GM23338 (cell line): ENCODE measurements around the gene IRF2.

Experiments
- CREB1 ChIP-seq: fragments of 250-450 bp; sonication (Bioruptor Pico); IDR thresholded peaks from 2 replicates; pipeline ENCODE4 v1.5.0; 2020; ENCODE audit warnings: low read depth, mild to moderate bottlenecking, moderate library complexity
- EZH2phosphoT487 ChIP-seq: fragments of 200-600 bp; sonication (generic); IDR thresholded peaks from one replicate; pipeline ENCODE4 v1.8.1; 2018; ENCODE audit warnings: antibody characterized with exemption; ENCODE audit not compliant: unreplicated experiment
- POLR2AphosphoS5 ChIP-seq: IDR thresholded peaks from 2 replicates; pipeline ENCODE4 v1.6.1; 2016; ENCODE audit warnings: antibody characterized with exemption, low read depth
- TF ChIP-seq, protein P1 (sequence below), 2 experiments: fragments of 200-600 bp in 1 of 2; sonication (generic) in 1 of 2; conservative IDR thresholded peaks; 2 replicates each; pipeline versions ENCODE4 v1.5.1 to v1.6.1; 2016 to 2017; ENCODE audit warnings: antibody characterized with exemption in 2 of 2, low read depth in 2 of 2, mild to moderate bottlenecking in 2 of 2, moderate library complexity in 1 of 2

DNA sequence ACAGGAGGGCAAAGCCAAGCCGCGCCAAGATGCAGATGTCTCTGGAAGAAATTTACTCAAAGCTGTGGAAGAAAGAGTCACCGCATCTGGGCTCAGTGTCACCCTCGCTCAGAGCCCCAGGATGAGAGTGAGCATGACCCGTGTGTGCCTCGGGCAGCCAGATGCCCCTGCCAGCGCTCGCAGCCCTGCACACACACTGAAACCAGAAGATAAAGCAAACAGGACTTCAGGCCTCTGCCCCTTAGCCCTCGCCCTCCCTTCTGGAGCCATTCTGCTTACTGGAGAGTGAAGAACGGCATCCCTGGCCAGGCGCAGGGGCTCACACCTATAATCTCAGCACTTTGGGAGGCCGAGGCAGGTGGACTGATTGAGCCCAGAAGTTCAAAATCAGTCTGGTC, 103.0 kb downstream of the IRF2 start:
- TF ChIP-seq, protein P1, sequence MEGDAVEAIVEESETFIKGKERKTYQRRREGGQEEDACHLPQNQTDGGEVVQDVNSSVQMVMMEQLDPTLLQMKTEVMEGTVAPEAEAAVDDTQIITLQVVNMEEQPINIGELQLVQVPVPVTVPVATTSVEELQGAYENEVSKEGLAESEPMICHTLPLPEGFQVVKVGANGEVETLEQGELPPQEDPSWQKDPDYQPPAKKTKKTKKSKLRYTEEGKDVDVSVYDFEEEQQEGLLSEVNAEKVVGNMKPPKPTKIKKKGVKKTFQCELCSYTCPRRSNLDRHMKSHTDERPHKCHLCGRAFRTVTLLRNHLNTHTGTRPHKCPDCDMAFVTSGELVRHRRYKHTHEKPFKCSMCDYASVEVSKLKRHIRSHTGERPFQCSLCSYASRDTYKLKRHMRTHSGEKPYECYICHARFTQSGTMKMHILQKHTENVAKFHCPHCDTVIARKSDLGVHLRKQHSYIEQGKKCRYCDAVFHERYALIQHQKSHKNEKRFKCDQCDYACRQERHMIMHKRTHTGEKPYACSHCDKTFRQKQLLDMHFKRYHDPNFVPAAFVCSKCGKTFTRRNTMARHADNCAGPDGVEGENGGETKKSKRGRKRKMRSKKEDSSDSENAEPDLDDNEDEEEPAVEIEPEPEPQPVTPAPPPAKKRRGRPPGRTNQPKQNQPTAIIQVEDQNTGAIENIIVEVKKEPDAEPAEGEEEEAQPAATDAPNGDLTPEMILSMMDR (conservative IDR thresholded peaks at IDR 0.05; ENCODE audit: low read depth in 2 of 2) = no peak
- TF ChIP-seq EZH2phosphoT487 (no peak), CREB1 (CRISPR knock-in tag) (no peak), POLR2AphosphoS5 (no peak)
